HL-60 (cell line): ENCODE data around the gene ST6GAL1.

Experiments used
- CTCF ChIP-seq: IDR thresholded peaks from one replicate; pipeline ENCODE4 v1.5.1; 2011; ENCODE audit warnings: low read length, control low read depth, inconsistent platforms; ENCODE audit not compliant: insufficient read depth
- POLR2AphosphoS5 ChIP-seq: IDR thresholded peaks from 2 replicates; pipeline ENCODE4 v1.6.1; 2012; ENCODE audit warnings: low read depth

DNA sequence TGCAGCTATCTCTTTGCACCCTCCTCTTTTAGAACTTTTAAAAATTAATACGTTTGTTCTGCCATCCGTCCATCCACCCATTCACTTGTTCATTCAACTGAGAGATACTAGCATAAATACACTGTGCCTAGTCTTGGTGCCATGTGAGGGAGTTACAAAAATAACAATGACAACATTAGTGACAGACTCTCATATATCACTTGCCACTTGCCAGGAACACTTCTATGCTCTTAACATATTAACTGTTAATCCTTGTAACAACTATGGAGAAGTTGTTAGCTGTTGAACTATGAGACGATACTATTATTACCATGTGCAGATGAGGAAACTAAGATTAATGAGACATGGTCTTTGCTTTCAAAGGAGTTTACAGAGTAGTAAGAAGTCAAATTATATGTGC, 175.4 kb downstream of the ST6GAL1 start:
- TF ChIP-seq POLR2AphosphoS5 (no peak), CTCF (no peak)
